Mesendoderm (in vitro differentiated cells): ENCODE results near the gene CCZ1.
"Not testable (repeated sequence)": the region's sequence is repeated elsewhere in the genome, so short reads cannot be mapped to it uniquely, and the experiment has no call there.

Experiments
- DNase-seq: peaks from one replicate; pipeline ENCODE4 v3.0.0; 2013
- H2AK5ac ChIP-seq: 2 replicates; pipeline ENCODE4 v1.6.1; 2013; ENCODE audit warnings: low read length, inconsistent platforms
- H2BK120ac ChIP-seq: 2 replicates; pipeline ENCODE4 v1.6.1; 2013; ENCODE audit warnings: low read depth, mild to moderate bottlenecking, low read length, moderate library complexity, mixed read lengths
- H2BK15ac ChIP-seq: replicated peaks from 2 replicates; pipeline ENCODE4 v1.6.1; 2013; ENCODE audit warnings: low read depth, mild to moderate bottlenecking, moderate library complexity
- H2BK5ac ChIP-seq: 2 replicates; pipeline ENCODE4 v1.6.1; 2013; ENCODE audit warnings: low read length, inconsistent platforms
- H3K18ac ChIP-seq: 2 replicates; pipeline ENCODE4 v1.6.1; 2013; ENCODE audit warnings: mild to moderate bottlenecking, low read length, mixed read lengths
- H3K23ac ChIP-seq: one replicate; pipeline ENCODE4 v1.6.1; 2013; ENCODE audit warnings: low read length
- H3K27ac ChIP-seq: 2 replicates; pipeline ENCODE4 v1.5.1; 2013; ENCODE audit warnings: low read depth, mild to moderate bottlenecking, inconsistent platforms, low read length, moderate library complexity
- H3K27me3 ChIP-seq: 2 replicates; pipeline ENCODE4 v1.6.1; 2013; ENCODE audit warnings: low read length, control low read depth, mild to moderate bottlenecking, inconsistent platforms; ENCODE audit not compliant: insufficient read depth, poor library complexity
- H3K36me3 ChIP-seq: 2 replicates; pipeline ENCODE4 v1.6.1; 2013; ENCODE audit warnings: low read length, inconsistent platforms; ENCODE audit not compliant: control insufficient read depth, insufficient read depth
- H3K4ac ChIP-seq: one replicate; pipeline ENCODE4 v1.6.1; 2013; ENCODE audit warnings: low read depth, mild to moderate bottlenecking, low read length, moderate library complexity
- H3K4me1 ChIP-seq: 2 replicates; pipeline ENCODE4 v1.6.1; 2013; ENCODE audit warnings: low read depth, low read length, inconsistent platforms; ENCODE audit not compliant: control insufficient read depth
- H3K4me2 ChIP-seq: 2 replicates; pipeline ENCODE4 v1.6.1; 2013; ENCODE audit warnings: low read length
- H3K4me3 ChIP-seq: 2 replicates; pipeline ENCODE4 v1.5.1; 2013; ENCODE audit warnings: mild to moderate bottlenecking, low read length
- H3K56ac ChIP-seq: one replicate; pipeline ENCODE4 v1.6.1; 2013; ENCODE audit warnings: low read length
- H3K79me1 ChIP-seq: 2 replicates; pipeline ENCODE4 v1.6.1; 2013; ENCODE audit warnings: low read length, inconsistent platforms
- H3K79me2 ChIP-seq: 2 replicates; pipeline ENCODE4 v1.6.1; 2013; ENCODE audit warnings: mild to moderate bottlenecking, low read length; ENCODE audit not compliant: control insufficient read depth, insufficient read depth
- H3K9ac ChIP-seq: 2 replicates; pipeline ENCODE4 v1.6.1; 2013; ENCODE audit warnings: low read length, inconsistent platforms
- H4K5ac ChIP-seq: one replicate; pipeline ENCODE4 v1.6.1; 2013; ENCODE audit warnings: low read length
- H4K8ac ChIP-seq: one replicate; pipeline ENCODE4 v1.6.1; 2013; ENCODE audit warnings: low read depth, mild to moderate bottlenecking, control low read depth, low read length, moderate library complexity
- WGBS: extraction: QIAGEN DNeasy Blood & Tissue Kit; methylation state at CpG from one replicate; pipeline ENCODE4 v1.1.7; 2013; ENCODE audit warnings: low lambda C conversion rate, missing lambda C conversion rate; ENCODE audit not compliant: insufficient coverage; ENCODE audit errors: extremely low coverage; 5-methylcytosine and 5-hydroxymethylcytosine counted together

The CCZ1 gene

GRCh38 chr7:5924180-5924579 is 25.6 kb downstream of the CCZ1 start:
- not testable (repeated sequence) for H3K23ac ChIP-seq, H3K79me1 ChIP-seq, H3K27me3 ChIP-seq, H3K4me3 ChIP-seq, H4K5ac ChIP-seq, H2AK5ac ChIP-seq, H2BK15ac ChIP-seq, H4K8ac ChIP-seq, H3K9ac ChIP-seq, H3K18ac ChIP-seq, H3K27ac ChIP-seq, H3K4me2 ChIP-seq, H3K4ac ChIP-seq, H2BK120ac ChIP-seq, H3K79me2 ChIP-seq, H3K36me3 ChIP-seq, H3K4me1 ChIP-seq, DNase-seq, H2BK5ac ChIP-seq, H3K56ac ChIP-seq
- WGBS, result no CpG with 5 or more reads among the region's 2 CpGs

GRCh38 chr7:5924630-5925029 is 26.1 kb downstream of the CCZ1 start:
- H3K18ac ChIP-seq, H3K36me3 ChIP-seq, H3K27me3 ChIP-seq, H4K5ac ChIP-seq, H3K56ac ChIP-seq, H3K4me2 ChIP-seq, H3K23ac ChIP-seq, H3K4me1 ChIP-seq, H2AK5ac ChIP-seq, H3K79me2 ChIP-seq, H2BK15ac ChIP-seq, H3K4me3 ChIP-seq, H3K79me1 ChIP-seq, H3K9ac ChIP-seq, DNase-seq, H3K4ac ChIP-seq, H3K27ac ChIP-seq, H2BK120ac ChIP-seq, H2BK5ac ChIP-seq, H4K8ac ChIP-seq: not testable (repeated sequence)
- WGBS, result no CpG with 5 or more reads among the region's 12 CpGs

- not testable (repeated sequence) for H2BK5ac ChIP-seq, DNase-seq, H4K8ac ChIP-seq, H3K9ac ChIP-seq, H3K36me3 ChIP-seq, H4K5ac ChIP-seq, H3K4me2 ChIP-seq, H2BK15ac ChIP-seq, H2BK120ac ChIP-seq, H3K79me2 ChIP-seq, H3K4me1 ChIP-seq, H3K18ac ChIP-seq, H3K56ac ChIP-seq, H2AK5ac ChIP-seq, H3K79me1 ChIP-seq, H3K27ac ChIP-seq, H3K4ac ChIP-seq, H3K27me3 ChIP-seq, H3K4me3 ChIP-seq, H3K23ac ChIP-seq
- WGBS, result no CpG with 5 or more reads among the region's 13 CpGs
These were observed 27.8 kb downstream of the CCZ1 start for GRCh38 chr7:5926263-5926870.

GRCh38 chr7:5930290-5930689 is 31.8 kb downstream of the CCZ1 start:
- H3K56ac ChIP-seq, H3K79me1 ChIP-seq, H2BK15ac ChIP-seq, H3K23ac ChIP-seq, H4K8ac ChIP-seq, H4K5ac ChIP-seq, H3K79me2 ChIP-seq, H2AK5ac ChIP-seq, H3K4me2 ChIP-seq, H3K4me1 ChIP-seq, H2BK120ac ChIP-seq, H3K9ac ChIP-seq, DNase-seq, H2BK5ac ChIP-seq, H3K4me3 ChIP-seq, H3K36me3 ChIP-seq, H3K27ac ChIP-seq, H3K18ac ChIP-seq, H3K27me3 ChIP-seq, H3K4ac ChIP-seq: not testable (repeated sequence)
- no CpG with 5 or more reads among the region's 10 CpGs for WGBS

- not testable (repeated sequence) for H3K4me2 ChIP-seq, H3K56ac ChIP-seq, H3K23ac ChIP-seq, H3K27me3 ChIP-seq, H3K9ac ChIP-seq, H4K5ac ChIP-seq, H4K8ac ChIP-seq, H3K27ac ChIP-seq, H2BK15ac ChIP-seq, H3K18ac ChIP-seq, H2BK120ac ChIP-seq, H3K4ac ChIP-seq, H2AK5ac ChIP-seq, H3K79me2 ChIP-seq, H3K79me1 ChIP-seq, H3K4me3 ChIP-seq, H3K36me3 ChIP-seq, DNase-seq, H2BK5ac ChIP-seq, H3K4me1 ChIP-seq
- WGBS, result no CpG with 5 or more reads among the region's 14 CpGs
These were observed 32.7 kb downstream of the CCZ1 start for GRCh38 chr7:5931250-5931649.

GRCh38 chr7:5931905-5932644 is 33.5 kb downstream of the CCZ1 start:
- no CpG with 5 or more reads among the region's 13 CpGs for WGBS

More at GRCh38 chr7:5931905-5932644, 33.5 kb downstream of the CCZ1 start:
- H3K27ac ChIP-seq, H3K79me1 ChIP-seq, H3K4ac ChIP-seq, H4K8ac ChIP-seq, H3K79me2 ChIP-seq, H3K4me2 ChIP-seq, H3K36me3 ChIP-seq, H2BK5ac ChIP-seq, H2BK120ac ChIP-seq, H3K23ac ChIP-seq, H3K56ac ChIP-seq, H3K4me1 ChIP-seq, H3K9ac ChIP-seq, H2BK15ac ChIP-seq, H3K4me3 ChIP-seq, H2AK5ac ChIP-seq, H4K5ac ChIP-seq, H3K27me3 ChIP-seq, H3K18ac ChIP-seq, DNase-seq: not testable (repeated sequence)
